COLO829 (cell line): ENCODE measurements around the gene GSX2.
"Not testable (repeated sequence)": the region's sequence is repeated elsewhere in the genome, so short reads cannot be mapped to it uniquely, and the experiment has no call there.

Experiments used
- DNase-seq: peaks from one replicate; pipeline ENCODE4 v3.0.0; 2012; ENCODE audit warnings: low spot score

The GSX2 gene

DNA sequence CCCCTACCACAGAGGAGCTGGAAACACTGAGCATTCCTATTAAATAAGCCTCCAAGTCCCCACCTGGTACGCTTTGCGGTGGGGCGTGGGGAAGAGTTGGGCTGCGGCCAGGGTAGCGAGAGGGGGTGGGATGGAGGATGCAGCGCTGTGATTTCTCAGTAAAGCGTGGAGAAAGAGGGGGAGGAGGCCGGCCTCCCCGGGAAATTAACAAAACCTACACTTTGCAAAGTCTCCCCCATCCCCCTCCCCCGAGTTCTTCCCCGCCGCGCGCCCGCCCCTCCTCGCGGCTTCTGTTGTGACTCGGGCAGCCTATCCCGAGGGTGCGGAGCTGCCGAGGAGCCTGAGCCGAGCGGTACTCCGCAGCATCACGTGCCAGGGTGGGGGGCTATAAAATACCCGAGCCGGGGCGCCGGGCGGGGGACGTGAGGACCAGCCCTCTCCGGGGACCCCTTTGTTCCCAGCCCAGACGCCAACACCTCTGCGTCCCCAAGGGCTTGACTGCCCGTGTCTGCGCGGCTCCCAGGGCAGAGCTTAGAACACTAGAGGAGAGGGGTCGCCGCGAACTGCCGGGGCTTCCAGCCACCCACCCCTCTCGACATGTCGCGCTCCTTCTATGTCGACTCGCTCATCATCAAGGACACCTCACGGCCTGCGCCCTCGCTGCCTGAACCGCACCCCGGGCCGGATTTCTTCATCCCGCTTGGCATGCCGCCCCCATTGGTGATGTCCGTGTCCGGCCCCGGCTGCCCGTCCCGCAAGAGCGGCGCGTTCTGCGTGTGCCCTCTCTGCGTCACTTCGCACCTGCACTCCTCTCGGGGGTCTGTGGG lies at the start of gene GSX2:
GSX2 (plus strand) TSS at position 416 of the 827 bp plus-strand sequence; CDS start at position 598, 182 bp downstream.
- DNase-seq = no peak

DNA sequence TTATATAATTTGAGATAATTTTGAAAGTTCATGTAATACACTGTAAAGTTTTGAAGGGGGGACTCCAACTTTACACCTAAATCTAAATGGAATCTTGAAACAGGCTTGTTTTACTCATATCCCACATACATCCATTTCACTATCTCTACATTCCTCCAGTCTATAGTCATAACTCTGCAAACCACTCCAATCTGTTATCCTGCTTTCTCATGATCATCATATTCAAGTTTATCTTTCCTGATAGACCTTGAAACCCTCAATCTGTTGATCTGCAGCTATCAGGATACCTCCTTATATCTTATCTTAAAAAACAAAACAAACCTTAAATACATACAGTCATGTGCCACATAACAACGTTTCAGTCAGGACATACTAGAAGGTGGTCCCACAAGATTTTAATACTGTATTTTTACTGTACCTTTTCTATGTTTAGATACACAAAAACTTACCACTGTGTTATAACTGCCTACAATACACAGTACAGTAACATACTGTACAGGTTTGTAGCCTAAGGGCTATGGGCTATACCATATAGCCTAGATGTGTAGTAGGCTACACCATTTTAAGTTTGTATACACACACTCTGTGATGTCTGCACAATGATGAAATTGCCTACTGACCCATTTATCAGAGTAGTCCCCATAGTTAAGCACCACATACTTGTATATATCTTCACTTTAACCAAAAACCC lies 49.6 kb upstream of the GSX2 start:
- DNase-seq = no peak

DNA sequence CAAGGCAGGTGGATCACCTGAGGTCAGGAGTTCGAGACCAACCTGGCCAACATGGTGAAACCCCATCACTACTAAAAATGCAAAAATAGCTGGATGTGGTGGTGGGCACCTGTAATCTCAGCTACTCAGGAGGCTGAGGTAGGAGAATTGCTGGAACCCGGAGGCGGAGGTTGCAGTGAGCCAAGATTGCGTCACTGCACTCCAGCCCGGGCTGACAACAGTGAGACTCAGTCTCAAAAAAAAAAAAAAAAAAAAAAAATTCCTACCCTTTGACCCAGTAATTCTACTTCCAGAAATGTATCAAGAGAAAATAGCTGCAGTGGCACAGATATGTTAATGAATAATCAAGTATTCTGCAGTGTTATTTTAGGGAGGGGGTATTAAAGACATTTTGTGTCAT lies 46.6 kb upstream of the GSX2 start:
- not testable (repeated sequence) for DNase-seq

GRCh38 chr4:54054501-54054900 lies 45.5 kb upstream of the GSX2 start:
- DNase-seq = no peak

DNA sequence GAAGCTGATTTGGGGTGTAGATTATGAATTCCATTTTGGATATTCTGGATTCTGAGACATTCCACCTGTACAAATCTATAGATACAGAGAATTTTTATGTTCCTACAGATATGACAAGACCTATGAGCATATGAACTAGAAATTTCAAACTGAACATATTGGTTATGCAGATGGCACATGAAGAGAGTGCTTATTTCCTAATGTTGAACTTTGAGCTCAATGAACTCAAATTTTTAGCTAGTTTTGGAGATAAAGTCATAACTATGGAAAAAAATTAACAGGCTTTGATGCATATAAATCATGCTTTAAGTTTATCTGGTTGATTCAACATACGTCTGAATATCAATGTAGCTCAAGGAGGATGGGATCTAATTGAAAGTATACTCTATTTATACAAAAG lies 44.5 kb upstream of the GSX2 start:
- no peak for DNase-seq

DNA sequence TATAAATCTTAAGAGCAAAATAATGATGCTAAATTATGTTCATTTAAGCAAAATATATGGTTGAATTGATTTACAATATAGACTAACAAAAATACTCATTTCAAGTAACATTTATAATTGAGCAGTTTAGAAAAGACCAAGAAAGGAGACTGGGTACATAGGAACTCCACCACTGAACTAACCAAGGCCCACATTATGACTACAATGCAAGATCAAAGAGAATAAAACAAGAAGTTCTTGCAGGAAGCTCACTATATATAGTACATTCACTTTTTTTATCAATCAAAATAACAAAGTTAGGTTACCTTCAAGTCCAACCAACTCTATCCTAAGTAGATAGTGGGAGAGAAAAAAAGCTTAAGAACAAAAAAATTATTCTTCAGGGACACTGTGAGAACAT lies 43.6 kb upstream of the GSX2 start:
- DNase-seq = no peak

DNA sequence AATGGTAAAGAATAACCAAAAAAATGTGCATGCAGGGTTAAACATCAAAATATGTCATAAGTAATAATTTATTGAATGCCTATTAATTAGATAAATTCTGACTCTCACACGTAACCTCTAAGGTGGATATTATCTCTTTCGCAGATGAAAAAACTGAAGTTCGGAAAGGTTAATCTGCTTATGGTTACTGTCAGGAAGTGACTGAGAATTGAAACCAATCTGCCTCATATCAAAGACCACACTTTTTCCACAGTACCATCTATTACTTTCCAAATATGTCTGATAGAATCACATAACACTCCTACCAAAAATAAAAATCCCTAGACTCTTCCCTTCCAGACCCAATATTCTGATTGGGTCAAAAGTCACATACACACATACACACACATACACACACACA lies 41.8 kb upstream of the GSX2 start:
- no peak for DNase-seq

DNA sequence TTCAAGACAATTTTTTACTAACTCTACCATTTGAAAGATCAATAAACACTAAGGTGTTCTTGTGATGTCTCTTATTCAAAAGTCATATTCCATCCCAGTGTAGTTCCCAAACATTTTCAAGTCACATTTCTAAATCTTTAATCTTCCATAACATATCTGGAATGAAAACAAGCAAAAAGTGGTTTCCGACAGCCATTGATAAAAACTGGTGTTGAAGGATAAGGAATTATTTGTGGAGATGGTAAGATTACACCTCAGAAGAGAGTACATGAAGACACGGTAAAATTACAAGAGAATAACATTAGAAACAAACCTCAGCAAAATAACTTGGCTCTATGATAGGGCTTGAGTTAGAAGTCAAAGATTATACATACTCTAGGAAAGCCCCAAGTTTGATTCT lies 39.8 kb upstream of the GSX2 start:
- no peak for DNase-seq

GRCh38 chr4:54061067-54061466 lies 38.9 kb upstream of the GSX2 start:
- DNase-seq = no peak

GRCh38 chr4:54061873-54062272 lies 38.1 kb upstream of the GSX2 start:
- DNase-seq = no peak

DNA sequence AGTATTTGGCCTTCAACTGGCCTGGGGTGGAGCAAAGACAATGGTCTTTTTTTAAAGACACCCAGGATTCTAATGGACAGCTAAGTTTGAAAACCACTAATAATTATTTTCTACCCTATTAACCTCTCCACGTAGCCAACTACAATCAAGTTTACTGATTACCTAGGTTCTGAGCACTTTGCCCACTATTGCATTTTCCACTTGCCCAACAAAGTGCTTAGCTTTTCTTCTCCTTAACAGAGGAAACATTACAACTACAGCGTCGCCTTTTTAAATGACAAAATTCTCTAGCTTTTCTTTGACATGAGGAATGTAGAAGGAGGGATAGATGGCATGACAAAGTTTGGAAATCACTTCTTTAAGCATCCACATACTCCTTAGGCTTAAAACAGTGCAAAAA lies 37.6 kb upstream of the GSX2 start:
- DNase-seq = no peak

GRCh38 chr4:54063229-54063628 lies 36.7 kb upstream of the GSX2 start:
- DNase-seq = no peak

DNA sequence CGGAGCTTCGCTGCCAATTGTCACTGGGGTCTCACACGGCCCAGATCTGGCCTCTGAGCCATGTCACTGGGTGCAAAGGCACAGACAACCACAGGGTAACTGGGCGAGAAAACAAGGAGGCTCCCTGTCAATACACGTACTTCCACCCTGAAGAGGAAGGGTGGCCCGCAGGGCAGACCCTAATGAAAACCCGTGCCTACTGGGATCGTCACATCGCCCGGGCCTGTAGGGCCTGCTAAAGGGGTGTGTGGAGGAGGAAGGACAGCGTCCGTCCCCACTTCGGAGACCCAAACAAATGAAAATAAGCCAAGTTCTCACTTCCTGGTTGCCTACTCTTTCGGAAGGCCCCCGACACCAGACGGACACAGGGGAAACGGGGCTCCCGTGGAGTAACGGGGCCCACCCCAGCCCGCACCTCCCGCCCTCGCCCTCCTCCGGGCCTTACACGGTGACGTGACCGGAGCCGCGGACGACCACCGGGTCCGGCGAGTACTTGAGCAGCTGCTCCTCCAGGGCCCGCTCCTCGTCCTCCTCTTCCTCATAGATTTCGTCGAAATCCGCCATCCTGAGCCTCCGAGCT lies 36.1 kb upstream of the GSX2 start:
- no peak for DNase-seq

- DNase-seq = peak; percentile 91
Observed at GRCh38 chr4:54064317-54065111, 35.4 kb upstream of the GSX2 start, which contains the start of gene CHIC2. CHIC2 (minus strand) TSS chr4:54064605; CDS start chr4:54064300, 305 bp downstream.

- no peak for DNase-seq
Observed at GRCh38 chr4:54065282-54066087, 34.5 kb upstream of the GSX2 start.

GRCh38 chr4:54066088-54066415 lies 33.9 kb upstream of the GSX2 start:
- DNase-seq = no peak

DNA sequence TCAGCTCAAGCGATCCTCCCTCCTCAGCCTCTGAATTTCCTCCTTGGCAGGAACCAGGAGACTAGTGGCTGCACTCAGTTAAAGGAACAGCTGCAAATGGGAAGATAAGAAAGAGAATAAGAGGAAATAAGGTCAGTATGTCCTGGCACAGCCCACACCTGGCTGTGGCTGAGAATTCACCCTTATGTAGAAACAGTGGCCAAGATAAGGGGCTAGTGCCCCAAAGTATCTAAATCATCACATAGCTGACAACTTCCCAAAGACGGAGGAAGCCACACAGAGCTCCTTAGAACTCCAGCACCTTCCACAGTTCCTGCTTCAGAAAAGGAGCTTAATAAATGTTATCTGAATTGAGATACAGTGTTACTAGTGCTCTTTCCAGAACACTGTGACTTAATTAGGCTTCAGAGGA lies 33.2 kb upstream of the GSX2 start:
- no peak for DNase-seq

DNA sequence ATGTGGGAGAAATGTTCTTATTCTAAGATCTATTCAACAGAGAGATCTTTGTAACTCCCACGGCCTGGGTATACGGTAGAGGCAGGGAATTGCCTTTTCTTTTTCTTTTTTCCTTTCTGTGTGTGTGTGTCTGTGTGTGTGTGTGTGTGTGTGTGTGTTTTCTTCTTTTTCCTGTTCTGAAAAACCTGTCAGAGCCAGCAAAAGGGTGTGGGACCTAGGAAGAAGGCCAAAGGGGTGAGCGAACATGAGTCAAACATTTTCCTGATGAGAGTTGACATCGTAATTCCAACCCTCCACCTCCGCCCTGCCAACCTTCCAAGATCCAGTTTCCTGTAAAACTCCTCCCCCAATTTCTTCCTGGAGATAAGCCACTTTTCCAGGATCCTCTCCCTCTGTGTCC lies 32.8 kb upstream of the GSX2 start:
- no peak for DNase-seq

- no peak for DNase-seq
Observed at GRCh38 chr4:54073271-54073880, 26.6 kb upstream of the GSX2 start.

DNA sequence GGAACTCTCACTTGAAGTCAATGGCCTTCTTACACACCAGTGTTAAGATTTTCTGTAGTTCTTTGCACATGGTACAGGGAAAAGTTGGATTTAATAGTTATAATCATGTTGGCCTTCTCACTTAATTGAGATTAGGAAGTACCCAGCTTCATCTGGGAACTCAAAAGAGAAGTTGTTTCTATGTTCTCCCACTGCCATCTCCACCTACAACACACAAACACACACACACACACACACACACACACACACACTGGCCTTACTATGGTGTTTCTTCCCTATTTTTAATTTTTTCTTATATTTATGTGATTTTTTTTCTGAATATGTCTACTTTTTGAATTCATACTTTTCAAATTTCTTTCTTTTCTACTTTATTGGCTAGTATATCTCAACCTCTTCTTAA lies 25.6 kb upstream of the GSX2 start:
- no peak for DNase-seq

DNA sequence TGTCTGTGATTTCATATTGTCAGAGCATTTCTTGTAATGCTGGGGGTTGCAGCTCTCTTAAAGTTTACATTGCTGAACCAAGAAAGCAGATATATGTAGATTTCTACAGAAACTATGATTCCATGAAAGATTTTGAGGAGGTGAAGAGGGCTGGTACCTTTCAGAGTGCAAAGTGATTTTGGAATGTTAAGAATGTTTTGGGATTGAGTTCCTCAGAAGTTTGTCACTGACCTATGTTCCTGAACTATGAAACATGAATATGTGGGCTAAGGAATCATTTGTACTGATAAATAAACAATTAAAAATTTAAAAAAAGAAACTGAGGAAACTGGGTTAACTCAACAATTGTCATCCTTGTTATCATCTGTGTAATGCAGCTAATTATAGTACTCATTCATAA lies 23.3 kb upstream of the GSX2 start:
- DNase-seq = no peak
